Measurements from ENCODE around the gene NELFA. TPM values are rescaled to one million over a fixed set of nuclear protein-coding genes. Genes with fewer than 3 reads are reported as not detected.

Gene NELFA
- polyA plus RNA-seq, 4 donors = 31.5 to 42.9 (median 35.1) TPM

DNA sequence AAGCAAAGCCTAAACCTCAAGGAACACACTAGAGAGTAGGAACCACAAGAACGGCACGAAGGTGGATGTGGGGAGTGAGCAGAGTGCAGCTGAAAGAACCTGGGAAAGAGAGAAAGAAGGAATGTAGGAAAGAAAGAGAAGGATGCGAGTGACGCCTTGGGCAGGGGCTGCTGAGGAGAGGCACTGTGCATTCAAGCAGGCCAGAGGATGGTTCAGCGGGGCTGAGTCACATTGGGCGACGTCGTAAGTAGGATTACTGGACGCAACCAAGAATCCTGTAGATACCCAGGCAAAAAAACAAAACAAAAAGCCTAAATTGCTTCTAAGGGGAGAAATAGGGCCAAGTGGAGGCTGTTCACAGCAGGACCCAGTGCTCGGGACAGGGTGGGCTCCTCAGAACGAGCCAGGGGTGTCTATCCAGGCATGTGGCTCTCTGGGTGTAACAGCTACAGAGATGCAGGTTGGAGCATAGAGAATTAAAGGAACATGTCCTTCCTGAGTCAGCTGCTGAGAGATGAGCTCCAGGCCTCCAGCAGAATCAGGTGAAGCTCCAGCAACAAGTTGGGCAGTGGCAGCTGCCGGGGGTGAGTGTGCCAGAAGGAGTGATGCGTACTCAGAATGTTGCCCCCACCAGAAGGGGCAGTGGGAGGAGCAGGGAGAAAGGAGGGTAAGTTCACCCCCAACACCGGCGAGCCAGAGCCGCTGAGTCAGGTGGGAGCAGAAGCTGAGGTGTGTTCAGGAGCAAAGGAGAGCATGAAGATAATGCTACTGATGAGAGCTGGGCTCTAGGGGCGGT is 38.6 kb downstream of the NELFA start:
- DNase-seq (ENCODE audit: low read depth in 4 of 4, low spot score in 3 of 4) = no peak

DNA sequence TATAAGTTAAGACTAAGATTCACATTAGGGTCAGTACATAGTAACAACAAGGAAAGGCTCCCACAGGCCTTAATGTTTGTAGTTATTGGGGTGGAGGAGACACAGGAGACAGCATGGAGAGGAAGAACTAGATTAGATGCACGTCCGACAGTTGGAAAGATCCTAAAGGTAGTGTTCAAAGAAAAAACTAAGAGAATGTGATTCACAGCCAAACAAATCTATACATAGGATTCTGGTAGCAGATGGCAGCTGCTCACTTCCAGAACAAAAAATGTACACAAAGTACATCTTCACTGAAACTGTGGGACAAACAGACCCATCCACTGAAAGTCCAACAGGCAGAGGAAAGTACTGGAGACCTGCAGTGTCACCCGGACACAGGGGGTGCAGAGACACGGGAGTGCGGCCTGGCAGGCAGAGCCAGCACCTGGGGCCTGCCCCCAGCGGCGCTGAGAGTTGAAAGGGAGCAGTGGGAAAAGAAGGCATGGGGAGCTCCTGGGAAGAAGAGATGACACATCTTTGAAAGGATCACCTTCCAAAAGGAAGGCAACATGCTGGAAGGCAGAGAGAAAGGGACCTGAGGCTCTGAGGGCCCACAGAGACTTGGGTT is 40.0 kb downstream of the NELFA start:
- DNase-seq (ENCODE audit: low read depth in 4 of 4, low spot score in 3 of 4) = no peak

DNA sequence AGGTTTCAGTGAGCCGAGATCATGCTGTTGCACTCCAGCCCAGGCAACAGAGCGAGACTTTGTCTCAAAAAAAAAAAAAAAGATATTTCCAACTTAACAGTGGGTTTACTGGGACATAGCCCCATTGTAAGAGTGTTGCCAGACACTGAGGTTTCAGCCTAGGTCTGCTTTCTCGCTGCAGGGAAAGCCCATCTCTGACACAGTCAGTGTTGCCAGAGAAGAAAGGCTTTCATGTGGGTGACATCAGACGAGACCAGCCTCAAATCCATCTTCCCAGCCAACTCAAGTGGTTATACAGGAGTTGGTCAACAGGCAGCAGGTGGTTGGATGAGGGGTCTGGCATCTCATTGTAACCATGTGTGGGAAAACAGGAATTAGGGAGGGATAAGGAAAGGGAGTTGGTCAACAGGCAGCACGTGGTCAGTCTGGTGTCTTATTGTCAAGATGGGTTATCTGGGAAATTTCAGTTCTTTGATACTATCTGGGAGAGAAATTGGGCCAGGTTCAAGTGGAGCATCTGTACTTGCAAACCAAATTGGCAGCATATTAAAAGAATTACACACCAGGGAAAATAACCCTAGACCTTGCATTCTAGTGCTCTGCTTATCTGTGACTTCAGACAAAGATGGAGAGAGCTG is 41.1 kb downstream of the NELFA start:
- no peak for DNase-seq (ENCODE audit: low read depth in 4 of 4, low spot score in 3 of 4)

DNA sequence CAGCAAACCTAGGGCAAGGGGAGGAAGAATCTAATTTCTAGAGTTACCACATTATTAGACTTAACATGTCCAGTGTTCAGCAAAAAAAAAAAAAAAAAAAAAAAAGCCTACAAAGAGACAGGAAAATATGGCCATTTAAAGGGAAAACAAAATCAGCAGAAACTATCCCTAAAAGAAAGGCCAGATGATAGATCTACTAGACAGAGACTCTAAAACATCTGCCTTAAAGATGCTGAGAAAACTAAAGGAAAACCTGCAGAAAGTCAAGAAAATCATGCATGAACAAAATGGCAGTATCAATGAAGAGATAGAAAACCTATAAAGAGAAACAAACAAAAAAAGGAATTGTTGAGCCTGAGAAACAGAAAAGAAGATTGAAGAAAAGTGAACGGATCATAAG is 43.8 kb downstream of the NELFA start:
- no peak for DNase-seq (ENCODE audit: low read depth in 4 of 4, low spot score in 3 of 4)

DNA sequence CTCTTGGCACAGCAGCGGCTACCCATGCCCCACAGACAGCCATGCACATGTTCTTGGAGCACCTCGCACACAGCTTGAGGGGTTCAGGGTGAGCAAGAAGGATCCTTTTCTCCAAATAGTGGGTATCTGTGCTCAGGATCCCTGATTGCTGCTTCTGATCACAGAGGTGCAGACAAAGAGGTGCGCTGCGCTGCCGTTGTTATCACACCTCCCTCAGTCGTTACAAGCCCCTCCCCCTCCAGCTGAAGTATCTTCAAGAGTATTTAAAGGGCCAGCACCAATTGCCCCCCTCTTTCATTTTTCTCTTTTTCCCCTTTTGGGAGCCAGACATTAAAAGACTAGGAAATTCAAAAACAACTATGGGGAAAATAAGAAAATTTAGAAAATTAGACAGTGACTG is 44.3 kb downstream of the NELFA start:
- DNase-seq (ENCODE audit: low read depth in 4 of 4, low spot score in 3 of 4) = no peak

DNA sequence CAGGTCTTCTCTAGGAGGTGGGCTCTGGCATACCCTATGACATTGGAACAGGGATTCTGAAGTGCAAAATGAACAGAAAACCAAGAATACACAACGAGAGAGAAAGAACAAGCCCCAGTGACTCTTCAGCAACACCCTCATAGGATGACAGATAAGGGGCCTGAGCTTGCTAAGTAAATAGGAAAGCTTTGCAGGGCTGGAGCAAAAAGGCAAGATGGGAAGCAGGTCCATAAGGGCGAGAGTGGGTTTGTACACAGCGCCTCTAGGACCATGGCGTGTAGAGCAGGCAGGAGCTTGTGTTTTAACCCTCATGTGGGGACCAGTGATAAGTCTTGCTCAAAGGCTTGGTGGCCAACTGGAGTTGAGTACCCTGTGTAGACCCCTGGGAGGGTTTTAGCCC is 45.8 kb downstream of the NELFA start:
- no peak for DNase-seq (ENCODE audit: low read depth in 4 of 4, low spot score in 3 of 4)

DNA sequence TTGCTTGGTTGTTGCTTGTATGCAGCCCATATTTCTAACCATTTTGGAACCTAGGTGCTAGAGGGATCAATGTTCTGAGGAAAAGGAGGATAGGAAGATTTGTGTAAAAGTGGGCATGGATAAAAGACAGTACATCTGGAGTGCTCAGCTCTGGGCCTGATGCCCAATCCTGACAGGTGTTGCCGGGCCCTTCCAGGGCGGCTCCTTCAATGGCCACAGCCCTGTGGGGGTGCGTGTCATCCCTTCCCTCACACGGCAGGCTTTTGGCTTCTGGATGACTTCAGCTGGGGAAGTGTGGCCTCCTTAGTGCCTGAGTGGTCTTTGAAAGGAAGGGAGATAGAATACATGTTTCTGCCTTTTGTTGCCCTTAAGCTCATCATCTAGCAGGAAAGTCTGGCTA is 47.2 kb downstream of the NELFA start:
- no peak for DNase-seq (ENCODE audit: low read depth in 4 of 4, low spot score in 3 of 4)

DNA sequence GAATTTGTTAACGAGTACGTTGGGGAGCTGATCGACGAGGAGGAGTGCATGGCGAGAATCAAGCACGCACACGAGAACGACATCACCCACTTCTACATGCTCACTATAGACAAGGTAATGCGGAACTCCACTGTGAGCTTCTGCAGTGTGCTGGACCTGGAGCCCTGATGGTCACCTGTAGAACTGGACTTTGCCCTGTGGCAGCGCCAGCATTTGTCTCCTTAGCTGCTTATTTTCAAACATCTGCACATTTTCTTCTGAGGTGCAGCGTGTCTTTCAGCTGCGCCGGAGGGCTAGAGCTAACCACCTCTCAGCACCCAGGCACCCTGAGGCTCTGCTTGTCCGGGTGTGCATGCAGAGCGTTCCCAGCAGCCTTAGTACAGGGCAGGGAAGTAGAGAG is 47.7 kb downstream of the NELFA start:
- no peak for DNase-seq (ENCODE audit: low read depth in 4 of 4, low spot score in 3 of 4)

DNA sequence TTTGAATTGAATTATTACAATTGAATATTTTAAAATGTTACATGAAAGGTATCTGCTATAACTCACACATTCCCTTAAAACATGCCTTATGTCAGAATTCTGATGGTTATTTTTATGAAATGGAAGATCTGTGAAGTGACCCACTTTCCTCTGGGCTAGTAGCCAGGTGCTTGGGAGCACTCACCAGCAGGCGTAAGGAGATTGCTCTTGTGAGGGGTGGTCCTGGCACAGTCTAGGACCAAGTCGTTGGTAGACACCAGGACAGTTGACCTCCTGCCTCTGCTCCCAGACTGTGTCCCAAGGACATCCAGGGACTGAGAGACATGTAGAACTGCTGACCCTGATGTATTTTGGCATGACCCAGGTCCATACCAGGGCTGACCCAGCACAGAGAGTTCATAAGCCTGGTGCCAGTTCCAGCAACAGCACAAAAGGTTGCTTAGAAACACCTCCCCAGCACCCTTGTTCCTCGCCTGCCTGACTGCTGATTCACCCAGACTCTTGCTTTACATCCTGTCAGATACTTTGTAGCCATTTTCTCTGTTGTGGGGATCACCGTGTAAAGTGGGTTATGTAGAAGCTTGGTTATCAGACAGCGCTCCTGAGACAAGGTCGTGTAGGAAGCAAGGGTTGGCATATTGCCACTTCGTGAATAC is 48.5 kb downstream of the NELFA start:
- DNase-seq (ENCODE audit: low read depth in 4 of 4, low spot score in 3 of 4) = no peak

DNA sequence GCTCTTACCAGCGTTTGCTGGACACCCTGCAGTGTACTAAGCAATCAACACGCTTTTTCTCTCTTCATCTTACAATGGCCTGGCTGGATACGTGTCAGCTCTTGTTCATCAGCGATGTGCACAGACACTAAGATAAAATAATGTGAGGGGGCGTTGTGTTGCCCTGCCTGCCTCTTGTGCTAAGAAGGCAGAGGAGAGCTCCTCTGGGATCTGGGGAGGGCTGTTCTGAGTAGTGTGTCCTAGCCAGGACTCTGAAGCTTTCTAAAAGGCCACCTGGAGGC is 49.7 kb downstream of the NELFA start:
- no peak for DNase-seq (ENCODE audit: low read depth in 4 of 4, low spot score in 3 of 4)

DNA sequence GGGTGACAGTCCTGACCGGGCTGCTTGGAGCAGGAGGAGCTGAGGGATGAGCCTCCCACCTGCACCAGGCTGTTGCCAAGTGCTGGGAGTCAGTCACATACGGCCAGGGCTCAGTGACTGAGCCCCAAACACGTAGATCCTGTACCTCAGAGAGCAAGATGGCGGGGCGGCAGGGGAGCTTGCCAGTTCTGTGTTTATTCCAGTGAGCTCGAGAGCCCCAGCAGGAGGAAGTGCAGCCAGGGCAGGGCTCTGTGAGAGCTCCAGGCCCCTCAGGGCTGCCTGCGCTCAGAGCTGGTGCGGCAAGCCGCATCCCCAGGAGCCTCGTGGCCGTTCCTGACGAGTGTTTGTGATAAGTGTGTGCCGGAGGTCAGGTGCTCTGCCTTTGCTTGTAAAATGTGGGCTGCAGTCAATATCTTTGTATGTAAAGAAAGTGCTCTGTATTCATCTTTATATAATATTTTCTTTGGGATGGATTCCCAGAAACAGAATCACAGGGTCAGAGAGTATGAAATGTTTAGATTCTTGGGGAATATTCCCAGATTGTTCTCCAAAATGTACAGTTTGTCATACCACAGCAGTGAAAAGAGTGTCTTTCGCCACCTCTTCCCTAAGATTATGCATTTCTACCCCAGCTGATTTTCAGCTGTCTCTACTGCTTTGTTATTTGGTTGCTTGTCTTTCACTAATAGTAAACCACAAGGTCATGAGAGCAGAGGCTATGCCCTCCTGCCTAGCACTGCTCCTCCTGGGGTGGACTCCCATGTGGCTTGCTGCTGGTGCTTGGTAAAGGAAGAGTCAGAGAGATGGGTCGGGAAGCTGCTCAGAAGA is 50.3 kb downstream of the NELFA start:
- no peak for DNase-seq (ENCODE audit: low read depth in 4 of 4, low spot score in 3 of 4)

DNA sequence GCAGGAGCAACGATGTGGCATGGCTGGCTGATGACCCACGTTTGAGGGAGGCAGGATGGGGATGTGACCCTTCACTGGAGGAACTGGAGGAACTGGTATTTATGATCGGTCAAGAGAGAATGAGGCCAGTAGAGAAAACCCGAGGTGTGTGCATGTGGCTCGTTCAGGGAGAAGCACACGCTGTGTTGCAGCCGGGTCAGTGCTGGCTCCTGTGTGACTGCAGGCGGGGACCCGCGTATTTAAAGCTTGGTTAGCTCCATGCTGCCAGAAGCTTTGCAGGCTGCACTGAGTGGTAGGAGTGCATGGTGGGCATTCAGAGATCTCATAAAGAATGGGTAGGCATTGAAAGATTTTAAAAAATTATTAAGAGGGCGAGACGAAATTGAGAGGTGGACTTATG is 52.1 kb downstream of the NELFA start:
- DNase-seq (ENCODE audit: low read depth in 4 of 4, low spot score in 3 of 4) = no peak

DNA sequence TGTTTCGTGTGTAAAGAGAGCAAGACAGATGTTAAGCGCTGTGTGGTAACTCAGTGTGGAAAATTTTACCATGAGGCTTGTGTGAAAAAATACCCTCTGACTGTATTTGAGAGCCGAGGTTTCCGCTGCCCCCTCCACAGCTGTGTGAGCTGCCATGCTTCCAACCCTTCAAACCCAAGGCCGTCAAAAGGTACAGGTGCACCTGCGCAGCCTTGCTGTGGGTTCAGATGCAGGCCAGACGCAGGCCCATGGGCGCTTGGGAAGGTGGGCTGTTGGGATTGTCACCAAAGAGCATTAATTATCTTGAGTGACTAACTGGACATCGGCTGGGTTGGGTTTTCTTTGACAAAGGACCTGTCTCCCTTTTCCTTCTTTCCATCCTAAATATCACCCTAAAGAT is 55.4 kb downstream of the NELFA start:
- no peak for DNase-seq (ENCODE audit: low read depth in 4 of 4, low spot score in 3 of 4)

DNA sequence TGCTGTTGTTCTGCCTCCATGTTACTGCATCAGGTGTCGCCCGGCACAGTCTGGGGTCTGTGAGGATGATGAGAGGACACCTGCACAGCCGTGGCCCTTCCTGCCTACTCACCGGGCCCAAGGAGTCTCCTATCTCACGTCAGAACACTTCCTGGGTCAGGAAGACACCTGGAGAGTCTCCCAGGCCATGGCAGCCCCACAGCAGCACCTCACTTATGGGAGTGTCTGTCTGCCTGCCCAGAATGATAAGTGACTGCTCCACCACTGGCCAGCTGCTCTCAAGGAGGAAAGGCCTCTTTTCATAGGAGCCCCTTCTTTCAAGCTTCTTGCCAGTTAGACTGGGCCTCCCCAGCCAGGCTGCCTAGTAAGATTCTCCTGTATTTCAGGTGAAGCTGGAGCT is 56.1 kb downstream of the NELFA start:
- DNase-seq (ENCODE audit: low read depth in 4 of 4, low spot score in 3 of 4) = no peak

DNA sequence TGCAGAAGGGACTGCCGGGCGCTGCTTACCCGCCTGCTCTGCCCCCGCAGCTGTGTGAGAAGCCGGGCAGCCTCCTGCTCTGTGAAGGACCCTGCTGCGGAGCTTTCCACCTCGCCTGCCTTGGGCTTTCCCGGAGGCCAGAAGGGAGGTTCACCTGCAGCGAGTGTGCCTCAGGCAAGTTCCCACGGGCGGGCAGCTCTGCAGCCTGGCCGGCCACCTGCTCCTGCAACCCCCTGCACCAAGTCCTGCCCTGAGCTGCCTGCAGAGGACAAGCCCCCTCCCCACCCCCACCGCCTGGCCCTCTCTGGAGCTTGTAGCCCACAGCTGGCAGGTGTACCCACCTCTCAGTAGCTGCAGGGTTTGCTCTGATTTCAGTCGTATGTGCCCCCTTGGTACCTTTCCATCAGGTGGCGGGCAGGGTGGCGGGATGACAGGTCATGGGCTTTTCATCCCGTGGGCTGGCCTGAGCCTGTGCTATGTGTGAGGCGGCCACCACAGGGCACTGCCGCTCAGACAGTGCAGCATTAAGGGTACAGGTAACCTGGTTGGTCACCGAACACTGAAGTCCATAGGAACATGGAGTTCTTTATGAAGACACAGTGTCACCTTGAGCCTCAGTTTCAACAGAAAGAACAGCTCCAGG is 56.6 kb downstream of the NELFA start:
- DNase-seq (ENCODE audit: low read depth in 4 of 4, low spot score in 3 of 4) = no peak

DNA sequence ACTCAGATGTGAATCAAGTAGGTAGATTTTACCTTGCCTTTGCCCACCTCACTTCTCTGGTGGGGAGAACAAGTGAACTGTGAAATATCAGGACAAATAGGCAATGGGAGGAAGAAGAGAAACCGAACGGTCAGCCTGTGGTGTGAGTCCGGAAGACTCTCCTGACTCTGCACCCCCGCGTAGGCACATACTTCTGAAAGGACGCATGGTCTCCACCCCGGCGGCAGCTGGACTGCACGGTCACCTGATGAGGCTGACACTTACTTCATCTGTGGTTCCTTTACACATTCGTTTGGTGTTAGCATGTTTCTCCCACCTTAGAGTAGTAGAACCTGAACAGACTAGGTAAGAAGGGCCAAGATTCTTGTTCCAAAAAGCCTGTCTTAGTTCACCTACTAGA is 58.4 kb downstream of the NELFA start:
- no peak for DNase-seq (ENCODE audit: low read depth in 4 of 4, low spot score in 3 of 4)

DNA sequence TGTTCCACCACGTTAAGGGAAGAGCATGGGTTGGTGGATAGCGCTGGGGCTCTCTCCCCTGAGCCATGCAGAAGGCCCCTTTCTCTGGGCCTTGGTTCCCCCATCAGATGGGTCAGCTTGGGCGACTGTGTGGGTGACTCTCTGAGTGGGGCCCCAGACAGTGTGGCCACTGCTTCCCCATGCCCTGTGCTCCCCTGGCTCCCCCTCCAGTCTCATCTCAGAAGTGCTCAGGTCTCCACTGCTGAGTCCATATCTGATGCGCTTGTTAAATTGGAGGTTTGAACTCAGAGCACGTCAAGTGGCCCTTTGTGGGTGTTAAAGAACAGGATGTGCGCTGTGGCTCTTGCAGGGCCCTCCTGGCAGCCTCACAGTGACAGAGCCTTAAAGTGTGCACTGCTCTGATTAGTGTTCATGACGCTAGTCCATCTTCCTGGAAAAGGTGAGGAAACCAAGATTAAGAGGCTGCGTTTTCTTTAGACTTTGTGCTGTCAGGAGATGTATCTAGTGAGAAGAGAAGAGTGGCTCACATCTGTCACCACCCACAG is 59.8 kb downstream of the NELFA start:
- DNase-seq (ENCODE audit: low read depth in 4 of 4, low spot score in 3 of 4) = no peak

DNA sequence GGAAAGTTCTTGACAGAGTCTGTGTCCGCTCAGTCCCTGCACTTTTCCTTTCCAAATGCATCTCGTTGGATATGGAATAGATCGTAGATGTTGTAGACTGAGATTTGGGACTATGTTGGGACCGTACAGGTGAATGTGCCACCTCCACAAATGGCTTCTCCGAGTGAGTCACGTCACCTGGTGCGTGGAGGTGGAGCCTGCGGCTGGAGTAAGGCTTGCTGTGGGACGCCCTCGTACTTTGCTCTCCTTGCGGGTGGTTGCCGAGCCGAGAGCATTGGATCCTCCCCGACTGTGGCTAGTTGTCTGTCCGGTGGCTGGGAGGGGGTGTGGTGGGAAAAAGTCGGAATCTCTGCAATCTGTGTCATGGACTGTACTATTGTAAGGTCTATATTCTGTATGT is 60.5 kb downstream of the NELFA start:
- no peak for DNase-seq (ENCODE audit: low read depth in 4 of 4, low spot score in 3 of 4)

DNA sequence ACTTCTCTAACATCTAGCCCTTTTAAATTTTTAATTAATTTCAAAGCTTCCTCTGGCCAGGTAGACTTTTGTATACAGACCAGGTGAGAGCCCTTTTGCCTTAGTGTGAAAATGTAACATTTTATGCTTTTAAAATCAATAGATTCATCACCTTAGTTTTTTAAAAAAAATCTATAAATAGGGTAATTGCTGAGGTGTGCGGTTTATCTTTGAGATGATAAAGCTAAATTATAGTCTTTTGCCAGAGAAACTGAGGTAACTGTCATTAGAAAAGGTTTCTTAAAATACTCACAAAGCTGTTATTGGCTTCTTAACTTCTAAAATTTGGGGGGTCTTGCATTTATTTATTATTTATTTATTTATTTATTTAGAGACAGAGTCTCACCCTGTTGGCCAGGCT is 62.9 kb downstream of the NELFA start:
- DNase-seq (ENCODE audit: low read depth in 4 of 4, low spot score in 3 of 4) = no peak

Measured in right renal pelvis (tissue), 4 donors.